IPS-20b (cell line): ENCODE measurements around the gene PCBP4.

ENCODE experiments used
- H3K27ac ChIP-seq: one replicate; pipeline ENCODE4 v1.5.1; 2013; ENCODE audit warnings: low read length
- H3K27me3 ChIP-seq: 2 replicates; pipeline ENCODE4 v1.6.1; 2013; ENCODE audit warnings: mild to moderate bottlenecking, low read length, inconsistent platforms; ENCODE audit not compliant: insufficient read depth
- H3K36me3 ChIP-seq: 2 replicates; pipeline ENCODE4 v1.6.1; 2013; ENCODE audit warnings: low read depth, mild to moderate bottlenecking, inconsistent platforms, low read length, moderate library complexity; ENCODE audit not compliant: insufficient read depth
- H3K4me1 ChIP-seq: 2 replicates; pipeline ENCODE4 v1.6.1; 2013; ENCODE audit warnings: mild to moderate bottlenecking, control low read depth, inconsistent platforms, low read length, moderate library complexity; ENCODE audit not compliant: insufficient read depth
- H3K4me3 ChIP-seq: 2 replicates; pipeline ENCODE4 v1.5.1; 2013; ENCODE audit warnings: mild to moderate bottlenecking, low read length, inconsistent platforms
- H3K9ac ChIP-seq: 2 replicates; pipeline ENCODE4 v1.6.1; 2013; ENCODE audit warnings: low read depth, mild to moderate bottlenecking, inconsistent platforms, low read length, moderate library complexity
- H3K9me3 ChIP-seq: 2 replicates; pipeline ENCODE4 v1.6.1; 2013; ENCODE audit warnings: mild to moderate bottlenecking, low read depth, low read length, inconsistent platforms; ENCODE audit not compliant: insufficient read depth

PCBP4 gene

DNA sequence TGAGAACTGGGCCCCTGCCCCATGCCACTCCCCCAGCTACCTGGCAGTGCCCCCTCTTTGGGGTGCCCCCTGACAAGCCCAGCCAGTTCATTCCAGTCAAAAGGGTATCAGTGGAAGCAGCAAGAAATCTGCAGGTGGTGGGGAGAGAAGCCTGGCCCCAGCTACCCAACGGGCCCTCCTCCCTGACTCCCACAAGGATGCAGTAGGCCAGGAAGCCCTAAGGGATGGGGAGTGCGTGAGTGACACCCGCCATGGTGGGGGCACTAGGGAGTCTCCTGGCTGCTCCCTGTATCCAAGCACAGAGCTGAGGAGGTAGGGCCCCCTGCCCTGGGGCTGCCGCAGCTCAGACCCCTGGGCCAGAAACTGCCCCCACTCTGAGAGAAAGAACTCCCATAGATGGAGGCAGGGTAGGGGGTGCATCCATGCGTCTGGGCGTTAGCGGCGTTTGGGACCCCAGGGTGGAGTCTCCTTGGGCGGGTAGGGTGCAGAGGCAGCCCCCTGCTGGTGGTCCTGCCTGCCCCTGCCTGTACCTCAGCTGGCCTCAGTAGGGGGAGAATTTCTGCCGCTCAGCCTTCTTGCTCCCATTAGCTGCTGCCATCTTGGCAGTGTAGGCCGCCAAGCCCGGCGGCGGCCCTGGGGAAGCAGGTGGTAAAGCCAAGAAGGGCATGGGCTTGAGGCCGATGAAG lies 9.6 kb downstream of the PCBP4 start:
- Histone ChIP-seq H3K36me3 (no peaks in the 10 kb centered on the region), H3K27ac (no peak overlapping the region), H3K4me1 (no peaks in the 10 kb centered on the region), H3K9ac (no peak overlapping the region), H3K4me3 (no peak overlapping the region), H3K27me3 (peaks cover 60% of the 10 kb centered on the region), H3K9me3 (no peaks in the 10 kb centered on the region)

DNA sequence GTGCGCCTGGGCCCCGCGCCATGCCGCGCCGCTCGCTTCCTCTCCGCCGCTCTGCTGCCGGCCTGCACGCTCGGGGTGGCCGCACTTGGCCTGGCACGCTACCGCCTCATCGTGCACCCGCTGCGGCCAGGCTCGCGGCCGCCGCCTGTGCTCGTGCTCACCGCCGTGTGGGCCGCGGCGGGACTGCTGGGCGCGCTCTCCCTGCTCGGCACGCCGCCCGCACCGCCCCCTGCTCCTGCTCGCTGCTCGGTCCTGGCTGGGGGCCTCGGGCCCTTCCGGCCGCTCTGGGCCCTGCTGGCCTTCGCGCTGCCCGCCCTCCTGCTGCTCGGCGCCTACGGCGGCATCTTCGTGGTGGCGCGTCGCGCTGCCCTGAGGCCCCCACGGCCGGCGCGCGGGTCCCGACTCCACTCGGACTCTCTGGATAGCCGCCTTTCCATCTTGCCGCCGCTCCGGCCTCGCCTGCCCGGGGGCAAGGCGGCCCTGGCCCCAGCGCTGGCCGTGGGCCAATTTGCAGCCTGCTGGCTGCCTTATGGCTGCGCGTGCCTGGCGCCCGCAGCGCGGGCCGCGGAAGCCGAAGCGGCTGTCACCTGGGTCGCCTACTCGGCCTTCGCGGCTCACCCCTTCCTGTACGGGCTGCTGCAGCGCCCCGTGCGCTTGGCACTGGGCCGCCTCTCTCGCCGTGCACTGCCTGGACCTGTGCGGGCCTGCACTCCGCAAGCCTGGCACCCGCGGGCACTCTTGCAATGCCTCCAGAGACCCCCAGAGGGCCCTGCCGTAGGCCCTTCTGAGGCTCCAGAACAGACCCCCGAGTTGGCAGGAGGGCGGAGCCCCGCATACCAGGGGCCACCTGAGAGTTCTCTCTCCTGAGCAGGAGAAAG lies 11.1 kb downstream of the PCBP4 start:
- H3K9ac ChIP-seq: no peak overlapping the region
- no peak overlapping the region for H3K27ac ChIP-seq

DNA sequence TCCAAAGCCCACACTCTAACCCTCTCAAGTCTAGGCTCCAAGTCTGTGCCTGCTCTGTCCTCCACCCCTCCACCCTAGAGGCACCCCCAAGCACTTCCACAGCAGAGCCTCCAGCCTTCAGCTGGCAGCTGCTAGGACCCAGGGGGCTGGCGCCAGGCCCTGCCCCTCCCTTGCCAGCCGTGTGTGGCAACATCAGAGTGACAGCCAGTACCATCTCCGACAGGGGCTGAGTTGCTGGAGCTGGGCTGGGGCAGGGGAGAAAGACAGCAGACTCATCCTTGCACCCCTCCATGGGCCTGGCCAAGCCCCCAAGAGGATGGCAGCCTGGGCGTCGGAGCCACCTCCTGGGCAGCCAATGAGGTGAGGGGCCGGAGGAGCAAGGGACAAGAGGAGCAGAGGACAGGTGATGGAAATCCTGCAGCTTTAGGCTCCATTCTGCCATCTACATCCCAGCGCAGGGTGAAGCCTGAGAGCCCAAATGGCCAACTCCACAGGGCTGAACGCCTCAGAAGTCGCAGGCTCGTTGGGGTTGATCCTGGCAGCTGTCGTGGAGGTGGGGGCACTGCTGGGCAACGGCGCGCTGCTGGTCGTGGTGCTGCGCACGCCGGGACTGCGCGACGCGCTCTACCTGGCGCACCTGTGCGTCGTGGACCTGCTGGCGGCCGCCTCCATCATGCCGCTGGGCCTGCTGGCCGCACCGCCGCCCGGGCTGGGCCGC lies 11.9 kb downstream of the PCBP4 start, which contains the start of gene GPR62:
Gene GPR62, plus strand, starts transcription at position 207 of the 718 bp plus-strand sequence. Its CDS starts 272 bp downstream, at position 479.
- Histone ChIP-seq H3K36me3 (no peaks in the 10 kb centered on the region), H3K4me1 (no peaks in the 10 kb centered on the region), H3K9ac (no peak within 1 kb of the TSS), H3K27me3 (peaks cover 67% of the 10 kb centered on the region), H3K27ac (no peak within 1 kb of the TSS), H3K4me3 (peak within 1 kb of the TSS; percentile 58; the same call in 1 of the 2 replicates), H3K9me3 (no peaks in the 10 kb centered on the region)

More for the DNA sequence above, 11.1 kb downstream of the PCBP4 start:
- H3K4me3 ChIP-seq: peak overlapping the region; percentile 58; the same call in 1 of the 2 replicates
- no peaks in the 10 kb centered on the region for H3K9me3 ChIP-seq
- no peaks in the 10 kb centered on the region for H3K4me1 ChIP-seq
- H3K36me3 ChIP-seq: no peaks in the 10 kb centered on the region
- peaks cover 59% of the 10 kb centered on the region for H3K27me3 ChIP-seq

DNA sequence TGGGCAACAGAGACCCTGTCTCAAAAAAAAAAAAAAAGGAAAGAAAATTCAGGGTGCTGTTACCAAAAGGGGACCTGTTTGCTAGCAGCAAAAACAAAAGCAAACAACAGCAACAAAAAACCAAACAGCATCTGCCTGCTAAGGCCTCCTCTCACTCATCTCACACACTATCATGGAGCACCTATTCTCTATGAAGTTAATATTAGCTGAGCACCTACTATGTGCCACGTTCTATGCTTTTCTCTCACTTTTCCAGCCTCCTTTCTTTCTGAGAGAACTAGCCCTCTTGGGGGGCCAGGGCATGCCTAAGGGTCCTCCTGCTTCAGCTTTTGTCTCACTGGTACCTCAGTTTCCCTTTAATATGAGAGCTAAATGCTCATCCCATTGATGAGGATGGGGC lies 12.5 kb downstream of the PCBP4 start:
- no peak overlapping the region for H3K4me3 ChIP-seq
- no peaks in the 10 kb centered on the region for H3K4me1 ChIP-seq
- no peak overlapping the region for H3K9ac ChIP-seq
- peaks cover 73% of the 10 kb centered on the region for H3K27me3 ChIP-seq
- H3K27ac ChIP-seq: no peak overlapping the region
- no peaks in the 10 kb centered on the region for H3K9me3 ChIP-seq
- H3K36me3 ChIP-seq: no peaks in the 10 kb centered on the region

DNA sequence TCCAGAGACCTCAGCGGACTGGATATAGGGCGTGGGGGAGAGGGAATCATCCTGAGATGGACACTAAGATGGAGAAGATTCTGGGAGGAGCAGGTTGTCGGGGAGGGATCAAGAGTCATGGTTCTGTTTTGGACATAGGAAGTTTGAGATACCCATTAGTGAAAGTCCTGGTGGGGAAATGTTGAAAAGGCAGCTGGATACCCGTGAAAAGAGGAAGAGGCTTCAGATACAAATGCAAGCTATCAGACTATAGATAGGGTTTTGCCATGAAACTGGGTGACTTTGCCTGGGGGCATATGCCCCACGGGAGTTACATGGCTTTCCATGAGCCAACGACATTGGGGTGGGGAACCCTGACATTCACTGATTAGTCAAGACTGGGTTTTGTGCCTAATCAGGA lies 13.1 kb downstream of the PCBP4 start:
- H3K4me1 ChIP-seq: no peaks in the 10 kb centered on the region
- H3K27me3 ChIP-seq: peaks cover 73% of the 10 kb centered on the region
- H3K9ac ChIP-seq: no peak overlapping the region
- no peak overlapping the region for H3K4me3 ChIP-seq
- H3K36me3 ChIP-seq: no peaks in the 10 kb centered on the region
- no peaks in the 10 kb centered on the region for H3K9me3 ChIP-seq
- H3K27ac ChIP-seq: no peak overlapping the region

DNA sequence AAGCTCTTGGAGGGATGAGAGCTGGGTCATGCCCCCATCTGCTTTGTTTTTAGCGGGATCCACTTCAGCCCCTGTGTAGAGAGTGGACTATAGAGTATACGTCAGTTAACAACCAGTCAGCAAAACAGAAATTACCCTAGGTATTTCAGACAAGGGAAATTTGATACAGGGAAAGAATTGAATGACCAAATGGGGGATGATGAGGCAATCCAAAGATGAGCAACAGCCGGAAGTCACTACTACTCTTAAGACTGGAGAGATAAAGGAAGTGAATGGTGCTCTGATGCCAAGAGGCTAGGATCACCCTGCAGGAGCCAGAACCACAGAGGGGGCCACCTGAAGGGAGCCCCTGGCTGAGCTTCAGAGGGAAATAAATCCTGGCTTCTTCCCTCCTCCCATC lies 13.8 kb downstream of the PCBP4 start:
- Histone ChIP-seq H3K27me3 (peaks cover 79% of the 10 kb centered on the region), H3K4me1 (no peaks in the 10 kb centered on the region), H3K36me3 (no peaks in the 10 kb centered on the region), H3K9me3 (no peaks in the 10 kb centered on the region), H3K4me3 (no peak overlapping the region), H3K9ac (no peak overlapping the region), H3K27ac (no peak overlapping the region)

DNA sequence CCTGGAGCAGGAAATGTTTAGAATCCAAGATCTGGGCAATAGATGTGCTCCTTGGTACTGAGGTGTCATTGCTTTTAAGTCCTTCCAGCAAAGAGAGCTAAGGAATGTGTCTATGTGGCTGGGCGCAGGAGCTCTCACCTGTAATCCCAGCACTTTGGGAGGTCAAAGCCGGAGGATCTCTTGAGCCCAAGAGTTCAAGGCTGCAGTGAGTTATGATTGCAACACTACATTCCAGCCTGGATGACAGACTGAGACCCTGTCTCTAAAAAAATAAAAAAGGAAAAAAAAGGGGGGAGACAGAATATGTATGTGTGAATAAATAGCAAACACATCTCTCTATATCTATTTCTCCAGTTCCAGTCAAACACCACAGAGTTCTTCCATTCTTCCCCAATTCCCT lies 16.4 kb downstream of the PCBP4 start:
- Histone ChIP-seq H3K9me3 (no peaks in the 10 kb centered on the region), H3K27me3 (peaks cover 64% of the 10 kb centered on the region), H3K27ac (no peak overlapping the region), H3K4me1 (no peaks in the 10 kb centered on the region), H3K9ac (no peak overlapping the region), H3K36me3 (no peaks in the 10 kb centered on the region), H3K4me3 (no peak overlapping the region)

DNA sequence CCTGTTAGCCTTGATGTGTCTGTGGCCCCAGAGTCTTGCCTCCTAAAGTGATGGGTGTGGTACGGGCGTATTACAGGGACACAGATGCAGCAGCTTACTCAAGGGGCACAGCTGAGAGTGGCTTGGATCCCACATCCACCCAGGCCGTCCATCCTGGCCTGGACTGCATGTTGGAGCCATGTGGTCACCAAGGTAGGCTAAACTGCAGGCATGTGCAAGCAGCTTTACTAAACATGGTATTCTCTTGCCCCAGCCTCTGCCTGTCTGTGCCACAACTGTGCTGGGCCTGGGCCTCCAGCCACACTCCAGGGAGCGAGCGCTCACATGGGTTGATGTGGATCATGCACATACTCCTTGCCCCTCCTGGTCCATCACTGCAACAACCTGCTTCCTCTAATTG lies 18.1 kb downstream of the PCBP4 start:
- H3K4me3 ChIP-seq: no peak overlapping the region
- no peaks in the 10 kb centered on the region for H3K36me3 ChIP-seq
- no peaks in the 10 kb centered on the region for H3K4me1 ChIP-seq
- H3K9ac ChIP-seq: no peak overlapping the region
- H3K27ac ChIP-seq: no peak overlapping the region
- peaks cover 46% of the 10 kb centered on the region for H3K27me3 ChIP-seq
- no peaks in the 10 kb centered on the region for H3K9me3 ChIP-seq

DNA sequence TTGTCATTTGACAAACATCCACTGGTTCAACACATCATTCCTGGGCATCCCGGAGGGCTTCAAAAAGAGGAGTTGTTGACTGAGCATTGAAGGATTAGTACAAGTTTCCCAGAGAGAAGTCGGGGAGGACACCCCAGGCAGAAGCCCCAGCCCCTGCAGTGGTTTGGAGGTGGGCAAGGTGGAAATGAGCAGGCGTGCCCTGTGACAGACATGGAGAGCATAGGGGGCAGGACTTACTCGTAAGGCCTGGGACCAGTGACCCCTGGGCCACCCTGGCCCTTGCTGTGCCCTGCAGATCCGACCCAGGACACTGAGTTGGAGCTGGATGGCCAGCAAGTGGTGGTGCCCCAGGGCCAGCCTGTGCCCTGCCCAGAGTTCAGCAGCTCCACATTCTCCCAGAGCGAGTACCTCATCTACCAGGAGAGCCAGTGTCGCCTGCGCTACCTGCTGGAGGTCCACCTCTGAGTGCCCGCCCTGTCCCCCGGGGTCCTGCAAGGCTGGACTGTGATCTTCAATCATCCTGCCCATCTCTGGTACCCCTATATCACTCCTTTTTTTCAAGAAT lies 19.2 kb downstream of the PCBP4 start:
- Histone ChIP-seq H3K9me3 (no peaks in the 10 kb centered on the region), H3K4me3 (no peak overlapping the region), H3K27me3 (peaks cover 37% of the 10 kb centered on the region), H3K36me3 (no peaks in the 10 kb centered on the region), H3K9ac (no peak overlapping the region), H3K27ac (no peak overlapping the region), H3K4me1 (no peaks in the 10 kb centered on the region)

DNA sequence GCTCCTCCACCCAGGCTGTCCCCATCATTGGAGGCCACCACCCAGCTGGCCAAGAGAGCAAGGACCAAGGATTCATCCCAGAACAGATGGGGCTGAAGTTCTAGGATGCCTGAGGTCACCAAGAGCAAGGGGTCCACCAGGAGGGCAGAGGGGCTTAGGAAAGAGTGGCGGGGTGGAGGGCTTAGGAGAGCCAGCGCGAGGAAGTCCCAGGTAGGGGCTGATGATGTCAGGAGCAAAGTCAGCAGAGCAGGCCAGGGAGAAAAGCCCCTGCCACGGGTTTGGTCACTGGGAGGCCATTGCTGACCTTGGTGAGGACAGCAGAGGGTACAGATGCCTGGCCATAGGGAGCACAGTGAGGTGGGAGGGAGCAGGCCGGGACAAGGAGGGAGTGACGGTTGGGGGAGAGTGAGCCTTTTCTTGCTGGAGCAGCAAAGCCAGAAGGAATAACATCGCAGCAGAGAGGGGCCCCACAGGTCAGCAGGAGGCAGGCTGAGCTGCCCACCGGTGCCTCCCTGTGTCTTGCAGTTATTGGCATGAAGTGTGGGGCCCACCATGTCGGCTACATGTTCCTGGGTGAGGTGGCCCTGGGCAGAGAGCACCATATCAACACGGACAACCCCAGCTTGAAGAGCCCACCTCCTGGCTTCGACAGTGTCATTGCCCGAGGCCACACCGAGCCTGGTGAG lies 19.9 kb downstream of the PCBP4 start:
- H3K4me1 ChIP-seq: no peaks in the 10 kb centered on the region
- H3K36me3 ChIP-seq: no peaks in the 10 kb centered on the region
- no peak overlapping the region for H3K9ac ChIP-seq
- H3K27me3 ChIP-seq: peaks cover 40% of the 10 kb centered on the region
- no peak overlapping the region for H3K4me3 ChIP-seq
- no peak overlapping the region for H3K27ac ChIP-seq
- no peaks in the 10 kb centered on the region for H3K9me3 ChIP-seq

DNA sequence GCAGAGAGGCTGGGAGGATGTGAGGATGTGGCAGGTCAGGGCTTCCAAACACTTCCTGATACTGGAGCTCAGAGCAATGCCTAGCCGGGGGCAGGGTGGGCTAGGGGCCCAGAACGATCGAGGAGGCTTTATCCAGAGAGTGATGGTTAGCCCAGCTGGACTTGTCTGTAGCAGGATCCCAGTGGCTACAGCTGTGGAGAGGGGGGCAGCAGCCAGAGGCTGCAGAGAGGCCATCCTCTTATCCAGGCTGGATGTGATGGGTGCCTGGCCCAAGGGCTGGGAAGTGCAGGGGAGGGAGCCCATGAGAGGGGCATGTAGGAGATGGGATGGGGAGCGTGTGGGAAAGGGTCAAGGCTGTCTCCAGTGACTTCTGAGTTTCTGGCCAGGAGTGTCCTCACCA lies 20.5 kb downstream of the PCBP4 start:
- Histone ChIP-seq H3K9me3 (no peaks in the 10 kb centered on the region), H3K9ac (no peak overlapping the region), H3K4me3 (no peak overlapping the region), H3K27me3 (peaks cover 35% of the 10 kb centered on the region), H3K4me1 (no peaks in the 10 kb centered on the region), H3K36me3 (no peaks in the 10 kb centered on the region), H3K27ac (no peak overlapping the region)
